HG02943 (cell line): ENCODE data around the gene CEP72.
"Not testable (repeated sequence)": the region's sequence is repeated elsewhere in the genome, so short reads cannot be mapped to it uniquely, and the experiment has no call there.

Experiments
- ATAC-seq: cut with Tn5 transposase; IDR thresholded peaks from one replicate; pipeline ENCODE4 v1.9.1; 2021; ENCODE audit warnings: mild to moderate bottlenecking, low read depth, moderate library complexity; ENCODE audit not compliant: unreplicated experiment

CEP72 gene

DNA sequence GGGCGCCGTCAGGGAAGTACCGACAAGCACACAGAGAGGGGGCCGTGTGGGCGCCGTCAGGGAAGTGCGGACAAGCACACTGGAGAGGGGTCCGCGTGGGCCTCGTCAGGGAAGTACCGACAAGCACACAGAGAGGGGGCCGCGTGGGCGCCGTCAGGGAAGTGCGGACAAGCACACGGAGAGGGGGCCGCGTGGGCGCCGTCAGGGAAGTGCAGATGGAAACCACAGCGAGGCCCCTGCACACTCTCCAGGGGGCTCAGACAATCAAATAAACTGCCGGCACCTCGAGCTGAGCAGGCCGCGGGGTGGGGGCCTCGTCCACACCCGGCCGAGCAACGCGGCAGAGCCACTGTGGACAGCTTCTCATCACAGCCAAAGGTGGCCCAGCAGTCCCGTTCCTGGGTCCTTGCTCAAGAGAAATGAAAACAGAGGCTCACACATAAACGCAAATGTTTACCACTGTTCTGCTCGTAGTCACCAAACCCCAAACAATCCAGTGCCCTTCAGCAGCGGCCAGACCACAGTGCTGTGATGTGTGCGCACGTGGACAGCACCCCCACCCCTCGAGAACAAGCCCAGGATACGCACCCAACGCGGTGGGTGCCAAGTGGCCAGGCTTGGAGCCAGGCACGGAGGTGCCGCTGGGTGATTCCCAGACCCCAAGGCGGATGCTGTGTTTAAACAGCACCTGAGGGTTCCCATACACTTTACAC, 56.3 kb downstream of the CEP72 start:
- ATAC-seq = no peak

GRCh38 chr5:669111-669841, 57.1 kb downstream of the CEP72 start:
- ATAC-seq = no peak

DNA sequence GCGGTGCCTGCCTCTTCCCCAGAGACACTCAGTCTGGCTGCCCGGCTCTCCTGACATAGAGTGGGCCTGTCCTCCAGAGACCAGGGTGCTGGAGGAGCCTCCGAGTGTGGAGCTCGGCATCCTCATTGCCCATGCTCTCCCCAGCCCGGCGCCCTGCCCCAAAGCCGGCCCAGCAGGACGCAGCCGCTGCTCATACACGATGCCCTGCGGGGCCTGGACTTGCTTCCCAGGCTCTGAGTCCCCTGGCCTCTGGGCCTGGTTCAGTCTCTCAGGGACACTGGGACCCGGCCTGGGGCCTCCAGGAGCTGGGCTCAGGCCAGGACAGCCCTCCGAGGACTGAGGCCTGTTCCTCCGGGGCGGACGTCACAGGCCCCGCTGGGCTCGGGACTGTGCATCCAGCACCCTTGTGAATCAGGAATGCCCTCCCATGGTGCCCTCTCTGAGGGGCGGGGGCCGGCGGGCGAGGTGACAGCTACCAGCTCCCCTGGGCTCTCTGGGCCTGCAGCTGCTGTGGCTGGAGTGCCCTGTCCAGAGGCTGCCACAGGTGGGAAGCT, 57.8 kb downstream of the CEP72 start:
- ATAC-seq = no peak

DNA sequence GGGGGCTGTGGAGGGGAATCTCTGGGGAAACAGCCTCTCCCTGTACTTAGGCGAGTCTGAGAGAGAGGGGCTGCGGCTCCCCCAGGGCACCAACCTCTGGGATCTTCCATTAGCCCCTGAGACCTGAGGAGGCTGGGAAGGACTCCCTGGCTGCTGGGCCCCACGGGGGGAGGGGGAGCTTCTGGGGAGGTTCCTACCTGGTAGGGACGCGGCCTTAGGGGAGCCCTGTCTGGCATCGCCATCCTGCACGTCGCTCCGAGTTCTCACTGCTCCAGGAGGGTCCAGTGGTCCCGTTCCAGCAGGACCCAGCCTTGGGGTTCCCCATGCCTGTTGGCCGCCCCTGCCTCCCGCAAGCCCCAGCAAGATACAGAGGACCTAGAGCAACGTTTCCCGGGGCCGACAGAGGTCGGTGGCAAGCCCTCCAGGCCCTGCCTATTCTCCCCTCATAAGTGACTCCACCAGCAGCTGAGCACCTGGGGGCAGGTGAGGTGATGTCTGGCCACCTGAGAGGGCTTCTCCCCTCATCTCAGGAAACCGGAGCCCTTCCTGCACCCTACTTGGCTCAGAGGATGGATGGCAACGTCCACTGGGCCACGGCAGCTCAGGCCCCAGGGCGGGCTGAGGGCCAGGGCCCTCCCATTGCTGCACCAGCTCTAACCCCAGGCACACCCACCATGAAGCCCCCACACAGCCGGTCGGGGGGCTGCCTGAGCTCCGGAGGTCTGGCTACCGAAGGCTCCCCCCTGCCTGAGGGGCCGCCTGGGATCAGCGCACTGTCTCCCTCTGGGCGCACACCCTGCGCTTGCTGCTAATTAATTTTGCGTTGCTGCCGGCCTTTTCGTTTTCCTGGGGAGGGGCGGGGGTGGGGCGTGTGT, 58.5 kb downstream of the CEP72 start:
- ATAC-seq = no peak

GRCh38 chr5:671459-672328, 59.6 kb downstream of the CEP72 start:
- ATAC-seq = no peak

DNA sequence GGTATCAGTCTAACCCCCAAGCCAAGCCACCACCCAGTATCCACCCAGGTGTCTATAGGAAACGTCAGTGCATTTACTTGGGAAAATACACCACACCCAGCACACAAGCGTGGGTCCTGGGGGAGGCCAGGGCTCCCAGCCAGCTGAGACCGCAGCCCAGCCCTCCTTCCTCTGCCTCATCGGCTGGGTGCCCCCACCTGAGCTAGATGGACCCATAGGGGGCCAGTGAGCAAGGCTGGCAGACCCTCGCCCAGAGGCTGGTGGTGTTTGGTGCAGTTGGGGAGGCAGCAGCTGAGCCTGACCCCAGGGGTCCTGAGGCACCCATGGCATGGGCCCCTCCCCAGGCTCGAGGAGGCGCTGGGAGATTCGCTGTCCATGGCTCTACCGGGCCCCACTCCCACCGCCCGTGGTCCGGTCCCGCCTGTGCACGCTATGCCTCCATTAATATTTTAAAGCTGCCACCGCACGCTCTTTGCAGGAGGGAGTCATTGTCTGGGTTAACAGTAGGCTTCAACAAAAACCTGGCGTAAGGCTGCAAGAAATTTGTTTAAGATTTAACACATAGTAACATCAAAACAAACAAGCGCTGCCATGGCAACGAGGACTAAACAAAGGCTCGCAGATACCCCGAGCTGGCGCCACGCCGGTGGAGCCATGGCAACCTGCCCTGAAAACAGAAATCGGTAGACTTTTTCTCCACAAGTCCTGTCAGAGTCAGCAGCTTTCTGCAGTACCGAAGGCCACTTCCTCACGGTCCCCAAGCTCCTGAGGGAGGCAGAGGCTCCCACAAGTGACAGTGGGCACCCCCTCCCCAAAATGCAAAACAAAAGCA, 60.4 kb downstream of the CEP72 start:
- ATAC-seq = no peak

DNA sequence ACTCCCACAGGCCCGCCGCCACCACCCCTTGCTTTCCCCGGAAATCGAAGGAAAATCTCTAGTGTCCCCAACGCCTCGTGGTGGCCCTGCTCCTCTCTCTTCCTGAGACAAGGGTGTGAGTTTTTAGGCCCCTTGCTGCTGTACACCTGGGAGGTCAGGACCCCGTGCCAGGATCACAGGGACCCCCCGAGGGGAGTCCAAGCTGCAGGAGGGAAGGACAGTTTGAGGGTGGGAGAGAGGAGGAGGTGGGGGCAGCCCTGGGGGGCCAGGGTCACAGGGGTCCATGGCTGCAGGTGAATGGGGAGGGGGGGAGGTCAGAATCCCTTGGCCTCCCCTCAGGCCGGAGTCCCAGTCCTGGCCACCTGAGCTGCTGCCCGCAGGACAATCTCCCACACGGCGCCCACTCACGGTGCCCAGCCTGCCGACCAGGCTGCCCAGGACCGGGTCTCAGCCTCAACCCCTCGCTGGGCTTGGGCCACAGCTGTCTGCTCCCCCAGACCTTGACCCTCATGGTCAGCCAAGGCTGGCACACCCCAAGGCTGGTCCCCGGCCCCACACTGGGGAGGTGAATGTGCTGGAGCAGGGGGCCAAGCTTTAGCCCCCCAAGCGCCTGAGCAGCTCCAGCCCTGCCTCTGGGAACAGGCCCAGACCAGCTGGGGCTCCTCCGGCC, 61.2 kb downstream of the CEP72 start:
- no peak for ATAC-seq

DNA sequence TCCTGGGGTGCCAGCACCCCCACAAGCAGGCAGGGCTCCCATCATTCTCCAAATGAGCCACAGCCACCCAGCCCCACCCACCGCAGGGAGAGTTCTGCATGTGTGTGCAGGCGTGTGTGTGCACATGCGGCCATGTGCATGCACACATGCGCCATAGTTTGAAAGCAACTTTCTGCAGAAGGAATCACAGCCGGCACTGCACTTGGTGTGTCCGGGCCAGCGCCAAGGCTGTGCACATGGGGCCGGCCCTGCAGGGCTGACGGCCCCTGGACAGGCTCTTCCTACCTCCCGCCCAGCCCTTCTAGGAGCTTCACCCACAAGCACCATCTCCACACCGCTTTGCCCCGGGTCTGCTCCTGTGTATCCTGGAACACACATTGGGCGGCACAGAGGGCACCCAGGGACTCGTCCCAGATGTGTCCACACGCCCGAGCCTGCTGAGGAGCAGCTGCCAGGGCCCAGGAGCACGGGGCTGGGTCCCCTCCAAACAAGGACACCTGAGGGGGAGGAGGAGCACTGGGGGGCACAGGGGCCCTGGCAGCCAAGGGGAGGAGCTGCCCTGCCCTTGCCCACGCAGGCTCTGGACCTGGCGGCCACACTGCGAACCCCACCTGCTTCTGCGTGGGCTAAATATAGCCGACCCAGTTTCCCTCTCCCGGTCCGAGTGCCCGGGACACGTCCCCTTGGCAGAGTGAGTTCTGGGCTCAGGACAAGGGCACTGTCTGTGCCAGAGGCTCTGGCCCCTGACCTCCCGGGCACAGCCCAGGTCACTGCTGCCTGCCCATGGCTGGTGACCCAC, 61.9 kb downstream of the CEP72 start:
- no peak for ATAC-seq

DNA sequence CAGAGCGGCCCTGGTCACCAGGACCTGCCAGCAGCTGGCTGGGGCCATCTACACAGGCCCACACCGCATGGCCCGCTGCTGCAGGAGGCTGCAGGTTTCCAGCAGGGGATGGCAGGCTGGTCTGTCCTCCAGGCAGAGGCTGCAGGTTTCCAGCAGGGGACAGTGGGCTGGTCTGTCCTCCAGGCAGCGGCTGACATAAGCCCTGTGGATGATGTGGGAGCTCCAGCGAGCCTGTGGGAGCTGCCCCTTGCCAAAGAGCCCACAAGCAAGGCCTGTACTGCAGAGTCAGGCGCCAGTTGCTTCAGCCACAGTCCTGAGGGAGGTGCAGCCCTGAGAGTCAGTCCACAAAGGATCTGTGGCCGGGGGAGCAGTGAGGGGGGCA, 62.5 kb downstream of the CEP72 start:
- no peak for ATAC-seq

DNA sequence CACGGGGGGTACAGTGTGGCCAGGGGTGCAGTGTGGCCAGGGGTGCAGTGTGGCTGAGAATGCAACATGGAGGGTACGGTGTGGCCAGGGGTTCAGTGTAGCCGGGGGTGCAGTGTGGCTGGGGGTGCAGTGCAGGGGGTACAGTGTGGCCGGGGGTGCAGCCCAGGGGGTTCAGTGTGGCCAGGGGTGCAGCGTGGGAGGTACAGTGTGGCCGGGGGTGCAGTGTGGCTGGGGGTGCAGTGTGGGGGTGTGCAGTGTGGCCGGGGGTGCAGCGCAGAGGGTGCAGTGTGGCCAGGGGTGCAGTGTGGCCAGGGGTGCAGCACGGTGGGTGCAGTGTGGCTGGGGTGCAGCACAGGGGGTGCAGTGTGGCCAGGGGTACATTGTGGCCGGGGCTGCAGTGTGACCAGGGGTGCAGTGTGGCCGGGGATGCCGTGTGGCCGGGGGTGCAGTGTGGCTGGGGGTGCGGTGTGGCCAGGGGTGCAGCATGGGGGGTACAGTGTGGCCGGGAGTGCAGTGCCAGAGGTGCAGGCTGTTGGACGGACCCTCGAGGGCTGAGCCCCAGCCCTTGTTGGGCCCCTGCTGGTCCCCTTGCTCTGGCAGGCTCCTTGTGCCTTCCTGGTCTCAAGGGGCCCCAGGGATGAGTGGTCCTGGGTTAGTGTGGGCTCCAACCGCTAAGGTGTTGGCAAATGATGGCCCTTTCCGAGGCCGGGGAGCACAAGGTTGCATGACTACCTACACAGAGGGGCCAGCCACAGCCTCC, 63.2 kb downstream of the CEP72 start:
- no peak for ATAC-seq

DNA sequence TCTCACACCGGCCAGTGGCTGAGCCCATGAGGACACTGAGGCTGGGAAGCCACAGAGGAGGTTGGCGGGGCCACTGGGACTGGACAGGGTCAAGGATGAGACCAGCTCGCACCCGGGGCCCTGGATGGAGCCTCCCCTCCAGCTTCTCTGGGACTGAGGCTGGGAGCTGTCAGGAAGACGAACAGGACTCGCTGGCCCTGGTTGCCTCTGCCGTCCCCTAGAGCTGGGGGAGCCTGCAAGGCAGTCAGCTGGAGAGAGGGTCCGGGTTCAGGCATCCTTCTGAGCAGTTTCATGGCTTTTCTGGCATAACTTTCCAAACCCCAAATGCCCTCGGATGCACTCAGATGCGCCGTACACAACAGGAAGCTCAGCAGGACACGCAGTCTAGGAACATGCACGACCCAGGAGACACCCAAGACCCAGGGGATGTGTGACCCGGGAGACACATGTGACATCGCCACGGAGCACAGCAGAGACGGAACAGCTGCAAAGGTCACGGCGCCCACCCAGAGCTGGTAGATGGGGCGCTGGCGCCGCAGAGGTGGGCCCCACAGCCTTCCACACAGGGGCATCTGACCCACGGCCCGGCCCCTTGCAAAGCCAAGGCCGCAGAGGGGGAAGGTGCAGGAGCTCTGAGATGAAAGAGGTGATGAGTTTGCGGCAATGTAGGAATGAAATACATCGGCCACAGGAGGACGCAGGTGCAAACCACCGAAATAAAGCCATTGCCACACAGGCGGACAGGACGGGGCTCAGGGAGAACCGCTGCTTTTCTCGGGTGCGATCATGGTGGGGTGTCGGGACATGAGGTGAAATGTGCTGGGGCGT, 63.9 kb downstream of the CEP72 start:
- no peak for ATAC-seq

- ATAC-seq = no peak
Observed at GRCh38 chr5:676699-677076, 64.5 kb downstream of the CEP72 start.

DNA sequence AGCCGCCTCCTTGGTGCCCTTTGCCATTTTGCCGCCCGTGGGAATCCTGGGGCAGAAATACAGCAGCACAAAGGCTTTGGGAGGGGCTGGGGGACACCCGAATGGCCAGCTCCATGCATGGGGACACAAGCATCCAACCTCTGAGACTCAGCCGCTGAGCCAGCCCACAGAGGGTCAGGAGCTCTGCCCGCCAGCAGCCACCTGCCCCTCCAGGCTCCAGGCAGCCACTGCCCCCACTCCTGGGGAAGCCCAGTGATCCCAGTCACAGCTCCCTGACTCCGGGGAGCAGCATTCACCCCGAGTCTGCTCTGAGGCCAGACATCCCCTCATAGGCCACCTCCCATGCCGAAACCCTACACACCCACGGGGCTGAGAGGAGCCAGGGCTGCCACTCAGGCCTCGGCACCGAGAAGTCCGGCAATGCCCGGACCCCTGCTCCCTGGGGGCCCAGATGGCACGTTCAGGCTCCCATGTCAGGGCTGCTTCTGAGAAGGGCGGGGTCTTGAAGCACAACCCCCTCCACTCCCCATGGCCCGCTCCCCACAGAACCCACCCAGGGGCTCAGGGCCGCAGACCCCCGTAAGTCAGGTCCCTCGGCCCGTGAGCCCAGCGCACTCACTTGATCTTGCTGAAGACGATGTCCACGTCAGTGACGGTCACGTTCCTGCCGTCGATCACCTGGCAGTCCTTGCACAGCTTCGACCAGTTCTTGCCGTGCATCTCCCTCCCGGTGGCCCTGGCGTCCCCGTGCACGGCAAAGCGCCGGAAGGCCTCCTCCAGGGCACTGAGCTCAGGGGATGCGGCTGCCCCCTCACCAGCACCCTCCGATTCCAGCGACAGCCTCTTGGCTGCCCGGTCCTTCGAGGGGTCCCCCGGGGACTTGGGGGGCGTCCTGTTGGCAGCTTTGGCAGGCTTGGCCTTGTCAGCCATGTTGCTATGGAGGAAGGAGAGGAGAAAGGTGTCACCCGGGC, 65.3 kb downstream of the CEP72 start:
- no peak for ATAC-seq

- ATAC-seq = not testable (repeated sequence)
Observed at GRCh38 chr5:678521-678920, 66.4 kb downstream of the CEP72 start.
